ENCODE results near the gene TNNI3K.

GRCh38 chr1:74245168-74245772, 10.1 kb downstream of the TNNI3K start:
- TF ChIP-seq, protein P1, sequence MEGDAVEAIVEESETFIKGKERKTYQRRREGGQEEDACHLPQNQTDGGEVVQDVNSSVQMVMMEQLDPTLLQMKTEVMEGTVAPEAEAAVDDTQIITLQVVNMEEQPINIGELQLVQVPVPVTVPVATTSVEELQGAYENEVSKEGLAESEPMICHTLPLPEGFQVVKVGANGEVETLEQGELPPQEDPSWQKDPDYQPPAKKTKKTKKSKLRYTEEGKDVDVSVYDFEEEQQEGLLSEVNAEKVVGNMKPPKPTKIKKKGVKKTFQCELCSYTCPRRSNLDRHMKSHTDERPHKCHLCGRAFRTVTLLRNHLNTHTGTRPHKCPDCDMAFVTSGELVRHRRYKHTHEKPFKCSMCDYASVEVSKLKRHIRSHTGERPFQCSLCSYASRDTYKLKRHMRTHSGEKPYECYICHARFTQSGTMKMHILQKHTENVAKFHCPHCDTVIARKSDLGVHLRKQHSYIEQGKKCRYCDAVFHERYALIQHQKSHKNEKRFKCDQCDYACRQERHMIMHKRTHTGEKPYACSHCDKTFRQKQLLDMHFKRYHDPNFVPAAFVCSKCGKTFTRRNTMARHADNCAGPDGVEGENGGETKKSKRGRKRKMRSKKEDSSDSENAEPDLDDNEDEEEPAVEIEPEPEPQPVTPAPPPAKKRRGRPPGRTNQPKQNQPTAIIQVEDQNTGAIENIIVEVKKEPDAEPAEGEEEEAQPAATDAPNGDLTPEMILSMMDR (IDR thresholded peaks at IDR 0.05; ENCODE audit: low read length) = no peak
- TF ChIP-seq EZH2 (IDR thresholded peaks at IDR 0.05; ENCODE audit: borderline replicate concordance, low read length) = no peak

All from OCI-LY1 (cell line).